GM23248 (cell line): ENCODE data around the gene ITGAD. TPM values are rescaled to one million over a fixed set of nuclear protein-coding genes. Genes with fewer than 3 reads are reported as not detected.

Experiments used
- DNase-seq: peaks from one replicate; pipeline ENCODE4 v3.0.0-alpha.2; 2015
- H2AFZ ChIP-seq: fragments of 200-600 bp; sonication (generic); 2 replicates; pipeline ENCODE4 v1.6.1; 2016; ENCODE audit warnings: antibody characterized with exemption
- H3F3A ChIP-seq: fragments of 200-600 bp; sonication (generic); 2 replicates; pipeline ENCODE4 v1.6.1; 2016; ENCODE audit warnings: mild to moderate bottlenecking, antibody characterized with exemption, mixed run types; ENCODE audit not compliant: insufficient read depth
- H3K27ac ChIP-seq: fragments of 200-600 bp; sonication (generic); 2 replicates; pipeline ENCODE4 v1.5.1; 2016; ENCODE audit warnings: mild to moderate bottlenecking
- H3K27me3 ChIP-seq: fragments of 200-600 bp; sonication (generic); replicated peaks from 2 replicates; pipeline ENCODE4 v1.6.1; 2016; ENCODE audit warnings: mild to moderate bottlenecking; ENCODE audit not compliant: insufficient read depth
- H3K36me3 ChIP-seq: fragments of 200-600 bp; sonication (generic); 2 replicates; pipeline ENCODE4 v1.6.1; 2016; ENCODE audit warnings: low read depth, mild to moderate bottlenecking
- H3K4me1 ChIP-seq: fragments of 200-600 bp; sonication (generic); 2 replicates; pipeline ENCODE4 v1.6.1; 2016; ENCODE audit warnings: mild to moderate bottlenecking; ENCODE audit not compliant: insufficient read depth
- H3K4me2 ChIP-seq: fragments of 200-600 bp; sonication (generic); one replicate; pipeline ENCODE4 v1.6.1; 2016; ENCODE audit warnings: mild to moderate bottlenecking; ENCODE audit not compliant: unreplicated experiment
- H3K4me3 ChIP-seq: fragments of 200-600 bp; sonication (generic); 2 replicates; pipeline ENCODE4 v1.5.1; 2016; ENCODE audit warnings: mild to moderate bottlenecking
- H3K79me2 ChIP-seq: fragments of 200-600 bp; sonication (generic); 2 replicates; pipeline ENCODE4 v1.6.1; 2016; ENCODE audit warnings: mild to moderate bottlenecking; ENCODE audit not compliant: insufficient read depth
- H3K9ac ChIP-seq: fragments of 200-600 bp; sonication (generic); 2 replicates; pipeline ENCODE4 v1.6.1; 2016; ENCODE audit warnings: mild to moderate bottlenecking
- H3K9me2 ChIP-seq: fragments of 200-600 bp; sonication (generic); 2 replicates; pipeline ENCODE4 v1.6.1; 2016; ENCODE audit warnings: mixed run types, mild to moderate bottlenecking, moderate library complexity; ENCODE audit not compliant: insufficient read depth
- H3K9me3 ChIP-seq: fragments of 200-600 bp; sonication (generic); one replicate; pipeline ENCODE4 v1.6.1; 2017; ENCODE audit warnings: low read depth
- H4K20me1 ChIP-seq: fragments of 200-600 bp; sonication (generic); 2 replicates; pipeline ENCODE4 v1.6.0; 2016; ENCODE audit not compliant: insufficient read depth
- EZH2 ChIP-seq: fragments of 200-600 bp; sonication (generic); IDR thresholded peaks from 2 replicates; pipeline ENCODE4 v1.6.1; 2018; ENCODE audit warnings: antibody characterized with exemption, mild to moderate bottlenecking; ENCODE audit not compliant: insufficient read depth, poor library complexity, severe bottlenecking
- EZH2phosphoT487 ChIP-seq: fragments of 200-600 bp; sonication (generic); IDR thresholded peaks from 2 replicates; pipeline ENCODE4 v1.6.1; 2018; ENCODE audit warnings: antibody characterized with exemption, moderate library complexity, mild to moderate bottlenecking, low read depth; ENCODE audit not compliant: insufficient read depth
- WGBS, 2 experiments: methylation state at CpG; one replicate each; pipeline ENCODE4 v1.1.6; 2015 to 2017; ENCODE audit warnings: low lambda C conversion rate in 2 of 2, low coverage in 1 of 2; ENCODE audit errors: missing lambda C conversion rate in 2 of 2; 5-methylcytosine and 5-hydroxymethylcytosine counted together
- in situ Hi-C: fragments of 300-500 bp; cut with MboI; formaldehyde crosslinking; loops from 2 replicates; pipeline ENCODE4 v1.15.0; 2020
- polyA plus RNA-seq: library from polyadenylated mRNA; unstranded; fragments of >200 nt; fragmentation: Nextera tagmentation; extraction: Ambion mirVana; gene quantifications from 2 replicates; pipeline ENCODE4 v1.2.1, GENCODE V29; 2016
- total RNA-seq: library from RNA; depleted of rRNA; stranded (reverse); fragments of >200 nt; shearing (Covaris generic); gene quantifications from 2 replicates; pipeline ENCODE4 v1.2.3, GENCODE V29; 2014

Gene ITGAD
- total and polyA plus RNA-seq, 2 experiments from 2014 or later = not detected

DNA sequence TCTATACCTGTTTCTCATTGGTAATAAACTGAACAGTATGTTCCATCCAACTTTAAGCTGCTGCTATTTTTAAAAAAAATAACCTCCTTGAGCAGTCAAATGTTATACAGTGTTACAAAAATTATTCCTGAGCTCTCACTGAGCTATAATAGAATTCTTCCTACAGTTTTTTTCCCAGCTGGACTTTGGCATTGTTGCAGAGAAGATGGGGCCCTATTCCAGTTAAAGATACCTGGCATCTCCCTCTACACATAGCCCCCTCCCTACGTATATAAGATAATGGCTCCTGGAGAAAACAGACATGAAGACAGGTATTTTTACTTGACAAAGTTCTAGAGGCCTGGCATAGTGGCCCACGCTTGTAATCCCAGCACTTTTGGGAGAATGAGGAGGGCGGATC is 36.7 kb downstream of the ITGAD start:
- Histone ChIP-seq H4K20me1 (no peaks in the 10 kb centered on the region), H3K27me3 (no peaks in the 10 kb centered on the region; the same call in 1 of the 2 replicates), H3K79me2 (no peaks in the 10 kb centered on the region), H3K4me1 (no peaks in the 10 kb centered on the region), H3K9ac (no peak overlapping the region), H3K27ac (no peak overlapping the region), H3K9me3 (no peaks in the 10 kb centered on the region), H3K9me2 (no peaks in the 10 kb centered on the region), H2AFZ (no peak overlapping the region), H3K4me2 (no peak overlapping the region), H3K36me3 (no peaks in the 10 kb centered on the region), H3K4me3 (no peak overlapping the region), H3F3A (peaks cover 3% of the 10 kb centered on the region; the same call in 1 of the 2 replicates)
- TF ChIP-seq EZH2phosphoT487 (no peak), EZH2 (no peak)
- WGBS, 2 experiments = 81 to 89% methylated on average over 3 of the region's 3 CpGs
- no peak for DNase-seq
- in situ Hi-C loops = loop anchor here (10.0 to 25.0 kb wide), 2 partner anchors 205 to 442 kb away; partner anchors contain the start of gene HSD3B7

DNA sequence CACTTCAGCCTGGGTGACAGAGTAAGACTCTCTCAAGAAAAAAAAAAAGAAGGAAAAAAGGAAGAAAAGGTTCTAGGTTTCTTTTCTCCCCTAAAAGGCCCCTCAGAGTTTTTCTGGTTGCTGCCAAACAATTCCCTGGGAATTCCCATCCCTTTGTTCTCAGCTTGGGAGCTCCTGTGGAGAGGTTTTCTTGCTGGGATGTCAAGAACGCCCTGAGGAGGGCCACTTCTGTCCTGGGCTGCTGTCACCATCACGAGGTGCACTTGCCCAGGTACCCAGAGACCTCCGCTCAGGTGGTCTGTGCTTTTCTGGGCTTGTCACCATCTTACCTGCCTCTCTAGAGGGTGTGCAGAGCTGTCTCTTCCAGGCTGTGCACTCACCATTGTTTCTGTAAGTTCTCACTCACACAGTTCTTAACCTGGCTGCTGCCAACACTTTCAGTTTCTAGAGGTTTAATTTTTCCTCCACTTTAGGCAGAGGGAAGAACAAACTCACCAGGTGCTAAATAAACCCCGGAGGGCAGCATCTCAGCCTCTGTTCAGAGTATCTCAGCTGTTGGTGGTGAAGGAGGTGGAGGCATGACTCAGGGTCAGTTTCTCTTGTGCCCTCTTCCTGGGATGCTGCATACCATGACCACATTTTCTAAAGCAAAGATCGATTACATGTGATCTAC is 37.4 kb downstream of the ITGAD start:
- TF ChIP-seq EZH2phosphoT487 (no peak), EZH2 (no peak)
- Histone ChIP-seq H3F3A (peaks cover 3% of the 10 kb centered on the region; the same call in 1 of the 2 replicates), H3K4me1 (no peaks in the 10 kb centered on the region), H3K9me3 (no peaks in the 10 kb centered on the region), H2AFZ (no peak overlapping the region), H3K27ac (no peak overlapping the region), H3K4me2 (no peak overlapping the region), H3K9me2 (no peaks in the 10 kb centered on the region), H3K79me2 (no peaks in the 10 kb centered on the region), H3K36me3 (no peaks in the 10 kb centered on the region), H3K9ac (no peak overlapping the region), H4K20me1 (no peaks in the 10 kb centered on the region), H3K4me3 (no peak overlapping the region), H3K27me3 (no peaks in the 10 kb centered on the region)
- in situ Hi-C loops = loop anchor here (25.0 kb wide), 1 partner anchor 443 kb away; the partner anchor contains the start of gene HSD3B7
- WGBS, 2 experiments = 46 to 51% methylated on average over 5 of the region's 5 CpGs
- DNase-seq = no peak

DNA sequence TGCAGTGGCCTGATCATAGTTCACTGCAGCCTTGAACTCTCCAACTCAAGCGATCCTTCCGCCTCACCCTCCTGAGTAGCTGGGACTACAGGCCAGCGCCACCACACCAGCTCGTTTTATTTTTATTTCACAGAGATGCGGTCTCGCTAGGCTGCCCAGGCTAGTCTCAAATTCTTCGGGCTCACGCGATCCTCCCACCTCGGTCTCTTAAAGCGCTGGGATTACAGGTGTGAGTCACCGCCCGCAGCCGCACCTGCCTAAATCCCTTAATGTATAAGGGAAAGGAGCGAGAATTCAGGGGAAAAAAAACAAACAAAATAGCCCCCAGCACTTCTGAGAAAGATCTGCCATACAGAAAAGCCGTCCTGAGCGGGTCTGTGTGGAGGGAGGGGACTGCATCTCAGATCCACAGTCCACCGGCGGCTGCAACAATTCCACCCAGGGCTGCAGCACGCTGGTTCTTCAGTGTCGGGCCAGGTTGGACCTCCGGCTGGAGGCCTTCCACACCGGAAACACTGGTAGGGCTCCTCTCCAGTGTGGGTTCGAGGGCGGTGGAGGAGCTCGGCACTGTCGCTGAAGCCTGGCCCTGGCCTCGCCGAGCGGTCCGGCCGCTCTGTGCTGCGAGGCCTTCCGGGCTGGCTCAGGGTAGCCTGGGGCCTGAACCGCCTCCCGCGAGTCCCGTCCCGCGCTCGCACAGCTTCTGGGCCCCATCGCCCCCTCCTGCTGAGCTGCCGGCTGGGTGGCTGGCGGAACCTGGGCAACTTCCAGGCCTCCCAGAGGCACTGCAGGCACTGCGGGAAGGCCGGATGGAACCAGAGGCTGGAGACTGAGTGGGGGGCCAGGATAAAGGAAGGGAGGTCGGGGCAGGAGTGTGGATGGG is 42.4 kb downstream of the ITGAD start:
- H3K9me3 ChIP-seq = no peaks in the 10 kb centered on the region
- no peak overlapping the region for H3K9ac ChIP-seq
- no peaks in the 10 kb centered on the region for H3K27me3 ChIP-seq
- no peaks in the 10 kb centered on the region for H4K20me1 ChIP-seq
- H3K4me2 ChIP-seq = no peak overlapping the region
- H3K9me2 ChIP-seq = no peaks in the 10 kb centered on the region
- H3K4me1 ChIP-seq = no peaks in the 10 kb centered on the region
- H3K36me3 ChIP-seq = no peaks in the 10 kb centered on the region
- no peak for DNase-seq
- in situ Hi-C loops = loop anchor here (25.0 kb wide), 1 partner anchor 448 kb away; the partner anchor contains the start of gene HSD3B7
- H3K4me3 ChIP-seq = no peak overlapping the region
- peaks cover 9% of the 10 kb centered on the region; the same call in 1 of the 2 replicates for H3F3A ChIP-seq
- no peak for TF ChIP-seq EZH2phosphoT487
- no peak for TF ChIP-seq EZH2
- H2AFZ ChIP-seq = no peak overlapping the region
- H3K79me2 ChIP-seq = no peaks in the 10 kb centered on the region
- 89 to 90% methylated on average over 39 to 47 of the region's 47 CpGs for WGBS, 2 experiments
- no peak overlapping the region for H3K27ac ChIP-seq

DNA sequence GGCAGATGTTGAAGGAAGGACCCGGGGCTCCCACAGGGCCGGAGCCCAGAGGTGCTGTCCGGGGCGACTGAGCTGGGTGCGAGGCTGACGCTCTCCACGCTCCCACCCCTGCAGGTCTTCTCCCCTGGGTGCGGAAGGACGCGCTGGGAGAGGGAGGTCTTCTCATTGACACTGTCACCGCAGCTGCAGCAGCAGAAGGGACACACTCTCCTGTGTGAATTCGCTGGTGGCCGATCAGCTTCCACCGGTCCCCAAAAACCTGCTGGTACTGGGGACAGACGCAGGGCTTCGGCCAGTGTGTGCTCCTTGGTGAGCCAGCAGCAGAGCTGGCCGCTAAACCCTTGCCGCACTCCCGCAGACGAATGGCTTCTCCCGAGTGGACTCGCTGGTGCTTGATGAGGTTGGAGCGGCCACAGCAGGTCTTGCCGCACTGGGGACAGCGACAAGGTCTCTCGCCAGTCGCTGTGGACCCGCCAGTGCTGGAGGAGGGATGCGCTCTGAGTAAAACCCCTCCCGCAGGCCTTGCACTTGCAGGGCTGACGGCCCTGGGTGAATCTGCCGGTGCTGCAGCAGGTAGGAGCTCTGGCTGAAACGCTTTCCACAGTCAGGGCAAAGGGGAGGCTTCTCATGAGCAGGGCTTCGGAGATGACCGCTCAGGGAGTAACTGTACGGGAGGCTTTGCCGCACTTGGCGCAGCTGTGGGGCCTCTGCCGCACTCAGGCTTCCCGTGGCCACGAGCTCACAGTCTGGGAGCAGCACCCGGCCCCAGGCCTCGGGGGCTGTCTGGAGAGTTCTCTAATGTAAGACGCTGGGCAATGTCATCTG is 43.3 kb downstream of the ITGAD start:
- H3K27me3 ChIP-seq = no peaks in the 10 kb centered on the region
- H3K9ac ChIP-seq = no peak overlapping the region

More for the DNA sequence above, 43.3 kb downstream of the ITGAD start:
- Histone ChIP-seq H2AFZ (no peak overlapping the region), H3K4me3 (no peak overlapping the region), H3K4me1 (no peaks in the 10 kb centered on the region), H3K9me2 (no peaks in the 10 kb centered on the region), H3K4me2 (no peak overlapping the region), H3K9me3 (no peaks in the 10 kb centered on the region), H4K20me1 (no peaks in the 10 kb centered on the region), H3K79me2 (no peaks in the 10 kb centered on the region), H3K36me3 (no peaks in the 10 kb centered on the region), H3K27ac (no peak overlapping the region), H3F3A (peaks cover 16% of the 10 kb centered on the region)
- no peak for TF ChIP-seq EZH2
- no peak for TF ChIP-seq EZH2phosphoT487
- in situ Hi-C loops = loop anchor here (25.0 kb wide), 1 partner anchor 449 kb away; the partner anchor contains the start of gene HSD3B7
- DNase-seq = no peak
- 91% methylated on average over 37 to 44 of the region's 44 CpGs for WGBS, 2 experiments
